Stimulated activated CD4-positive, alpha-beta T cell treated with anti-CD3 and anti-CD28 coated beads, Interleukin-1b, Interleukin-23, amount 100 ng/mL, for 1 hour (primary cell): ENCODE data around the gene LRRC37B.
"Not testable (repeated sequence)": the region's sequence is repeated elsewhere in the genome, so short reads cannot be mapped to it uniquely, and the experiment has no call there.

Experiments
- DNase-seq, 2 donors: peaks; one replicate each; pipeline ENCODE4 v3.0.0-alpha.2; 2020; ENCODE audit warnings: low read depth in 2 of 2

Gene LRRC37B

GRCh38 chr17:32086833-32087232, 79.7 kb downstream of the LRRC37B start:
- DNase-seq = not testable (repeated sequence)

- not testable (repeated sequence) for DNase-seq
Observed at GRCh38 chr17:32092062-32092461, 84.9 kb downstream of the LRRC37B start.

GRCh38 chr17:32099686-32100085, 92.5 kb downstream of the LRRC37B start:
- no peak for DNase-seq

GRCh38 chr17:32100323-32100722, 93.1 kb downstream of the LRRC37B start:
- not testable (repeated sequence) for DNase-seq

GRCh38 chr17:32100971-32101631, 93.9 kb downstream of the LRRC37B start:
- no peak for DNase-seq

GRCh38 chr17:32102172-32102571, 95.0 kb downstream of the LRRC37B start:
- DNase-seq = no peak

GRCh38 chr17:32102646-32103186, 95.5 kb downstream of the LRRC37B start:
- DNase-seq = no peak
